Peyer's patch (tissue), 4 donors: ENCODE results near the gene SLC35F6. TPM values are rescaled to one million over a fixed set of nuclear protein-coding genes. Genes with fewer than 3 reads are reported as not detected.
A peak's percentile ranks its signal among the peaks of the same experiment; 100 is the strongest.

Experiments
- DNase-seq, 3 donors: peaks; one replicate each; pipeline ENCODE4 v3.0.0-alpha.2; 2017 to 2019
- H3K27ac ChIP-seq, 4 donors: fragments of 200-600 bp; sonication (generic); one replicate each; pipeline ENCODE4 v1.5.1; 2016 to 2019
- H3K27me3 ChIP-seq, 2 donors: fragments of 200-600 bp; sonication (generic); one replicate each; pipeline ENCODE4 v1.5.1; 2019
- H3K36me3 ChIP-seq, 3 donors: fragments of 200-600 bp; sonication (generic); one replicate each; pipeline ENCODE4 v1.5.1; 2016 to 2019
- H3K4me1 ChIP-seq, 4 donors: fragments of 200-600 bp; sonication (generic); one replicate each; pipeline ENCODE4 v1.5.1; 2016 to 2019
- H3K4me3 ChIP-seq, 4 donors: fragments of 200-600 bp; sonication (generic); 1 replicate in 3 of 4; 2 replicates in 1 of 4; pipeline ENCODE4 v1.5.1; 2016 to 2019; ENCODE audit warnings: mild to moderate bottlenecking in 1 of 4
- H3K9me3 ChIP-seq, 4 donors: fragments of 200-600 bp; sonication (generic); one replicate each; pipeline ENCODE4 v1.5.1; 2016 to 2019; ENCODE audit warnings: mild to moderate bottlenecking in 1 of 4
- CTCF ChIP-seq, 6 experiments: fragments of 450-650 bp in 4 of 6; fragments of 200-600 bp in 2 of 6; sonication (generic) in 1 of 6; IDR thresholded peaks; one replicate each; pipeline ENCODE4 v1.5.1; 2017 to 2019; ENCODE audit warnings: antibody characterized with exemption in 6 of 6, mild to moderate bottlenecking in 3 of 6, moderate library complexity in 1 of 6
- POLR2A ChIP-seq, 2 donors: fragments of 450-650 bp; IDR thresholded peaks; one replicate each; pipeline ENCODE4 v1.5.1; 2017; ENCODE audit warnings: antibody characterized with exemption in 2 of 2, mild to moderate bottlenecking in 2 of 2, moderate library complexity in 2 of 2
- total RNA-seq, 4 donors: library from RNA; depleted of rRNA; stranded (reverse); fragments of >200 nt; gene quantifications; one replicate each; pipeline ENCODE4 v1.1.0, GENCODE V29; 2016

Gene SLC35F6
- total RNA-seq, 4 donors from 2014 or later, result 13.2 to 49.1 (median 38.1) TPM

GRCh38 chr2:26776195-26776800 is 12.2 kb downstream of the SLC35F6 start:
- DNase-seq, result no peak
- Histone ChIP-seq H3K9me3 (no peaks in the 10 kb centered on the region), H3K36me3 (peaks cover 0 to 65% (median 0%) of the 10 kb centered on the region in 3 donors), H3K4me1 (peaks cover 0 to 20% (median 16%) of the 10 kb centered on the region in 4 donors), H3K4me3 (no peak overlapping the region), H3K27ac (no peak overlapping the region), H3K27me3 (no peaks in the 10 kb centered on the region)
- TF ChIP-seq POLR2A (IDR thresholded peaks at IDR 0.05) (no peak), CTCF (IDR thresholded peaks at IDR 0.05) (no peak)

GRCh38 chr2:26778098-26778497 is 14.0 kb downstream of the SLC35F6 start:
- Histone ChIP-seq H3K4me3 (no peak overlapping the region), H3K27me3 (no peaks in the 10 kb centered on the region), H3K4me1 (peaks cover 0 to 2% (median 0%) of the 10 kb centered on the region in 4 donors), H3K9me3 (no peaks in the 10 kb centered on the region), H3K36me3 (peaks cover 0 to 65% (median 0%) of the 10 kb centered on the region in 3 donors), H3K27ac (no peak overlapping the region)
- TF ChIP-seq POLR2A (IDR thresholded peaks at IDR 0.05) (no peak), CTCF (IDR thresholded peaks at IDR 0.05) (no peak)
- DNase-seq, result no peak

GRCh38 chr2:26778507-26778906 is 14.4 kb downstream of the SLC35F6 start:
- Histone ChIP-seq H3K4me1 (no peaks in the 10 kb centered on the region), H3K27ac (no peak overlapping the region), H3K4me3 (no peak overlapping the region), H3K9me3 (no peaks in the 10 kb centered on the region), H3K27me3 (no peaks in the 10 kb centered on the region), H3K36me3 (peaks cover 0 to 65% (median 0%) of the 10 kb centered on the region in 3 donors)
- no peak for TF ChIP-seq CTCF (IDR thresholded peaks at IDR 0.05)
- no peak for TF ChIP-seq POLR2A (IDR thresholded peaks at IDR 0.05)
- no peak for DNase-seq

GRCh38 chr2:26780203-26780760 is 16.2 kb downstream of the SLC35F6 start:
- TF ChIP-seq POLR2A (IDR thresholded peaks at IDR 0.05) (no peak), CTCF (IDR thresholded peaks at IDR 0.05) (no peak)
- H3K4me3 ChIP-seq, result no peak overlapping the region
- H3K9me3 ChIP-seq, result no peaks in the 10 kb centered on the region
- peaks cover 0 to 51% (median 0%) of the 10 kb centered on the region in 3 donors for H3K36me3 ChIP-seq
- DNase-seq, result no peak
- H3K27me3 ChIP-seq, result no peaks in the 10 kb centered on the region
- no peaks in the 10 kb centered on the region for H3K4me1 ChIP-seq
- no peak overlapping the region for H3K27ac ChIP-seq

GRCh38 chr2:26782876-26783704 is 19.0 kb downstream of the SLC35F6 start:
- Histone ChIP-seq H3K27me3 (no peaks in the 10 kb centered on the region), H3K9me3 (no peaks in the 10 kb centered on the region), H3K4me3 (no peak overlapping the region), H3K27ac (peak overlapping the region in 1 of 4 donors; percentile 5), H3K36me3 (peaks cover 0 to 25% (median 0%) of the 10 kb centered on the region in 3 donors), H3K4me1 (no peaks in the 10 kb centered on the region)
- no peak for DNase-seq
- TF ChIP-seq POLR2A (IDR thresholded peaks at IDR 0.05) (no peak), CTCF (IDR thresholded peaks at IDR 0.05) (no peak)
